Adipocyte (in vitro differentiated cells): ENCODE results near the gene SORBS2.

Source experiments
- DNase-seq: peaks from one replicate; pipeline ENCODE4 v3.0.0-alpha.2; 2015; ENCODE audit warnings: low read depth
- H3K27me3 ChIP-seq: replicated peaks from 2 replicates; pipeline ENCODE4 v1.7.0; 2013; ENCODE audit warnings: mild to moderate bottlenecking, low read length, moderate library complexity; ENCODE audit not compliant: control insufficient read depth, insufficient read depth
- H3K36me3 ChIP-seq: 2 replicates; pipeline ENCODE4 v1.7.0; 2013; ENCODE audit warnings: low read length, mild to moderate bottlenecking, moderate library complexity; ENCODE audit not compliant: control insufficient read depth, insufficient read depth, severe bottlenecking
- H3K4me1 ChIP-seq: 2 replicates; pipeline ENCODE4 v1.7.0; 2013; ENCODE audit warnings: mild to moderate bottlenecking, low read length, moderate library complexity; ENCODE audit not compliant: control insufficient read depth, insufficient read depth
- H3K4me3 ChIP-seq: 2 replicates; pipeline ENCODE4 v1.7.0; 2013; ENCODE audit warnings: mild to moderate bottlenecking, low read length, moderate library complexity
- H3K9ac ChIP-seq: 2 replicates; pipeline ENCODE4 v1.7.0; 2013; ENCODE audit warnings: mild to moderate bottlenecking, low read length, moderate library complexity
- H3K9me3 ChIP-seq: 2 replicates; pipeline ENCODE4 v1.7.0; 2013; ENCODE audit warnings: mild to moderate bottlenecking, low read length, moderate library complexity; ENCODE audit not compliant: control insufficient read depth

SORBS2 gene

DNA sequence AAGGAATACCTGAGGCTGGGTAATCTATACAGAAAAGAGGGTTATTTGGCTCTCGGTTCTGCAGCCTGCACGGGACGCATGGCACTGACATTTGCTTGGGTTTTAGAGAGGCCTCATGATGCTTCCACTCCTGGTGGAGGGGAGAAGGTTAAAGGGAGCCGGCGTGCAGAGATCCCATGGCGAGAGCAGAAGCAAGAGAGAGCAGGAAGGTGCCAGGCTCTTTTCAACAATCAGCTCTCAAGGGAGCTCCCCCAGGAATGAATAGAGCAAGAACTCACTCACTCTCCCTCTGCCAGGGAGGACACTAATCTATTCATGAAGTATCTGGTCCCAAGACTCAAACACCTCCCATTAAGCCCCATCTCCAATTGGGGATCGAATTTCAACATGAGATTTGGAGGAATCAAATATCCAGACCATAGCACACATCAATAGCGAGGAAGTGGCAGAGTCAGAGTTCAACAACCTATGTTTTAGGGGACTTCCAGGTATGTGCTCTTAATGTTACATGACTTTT lies 109.8 kb downstream of the SORBS2 start:
- H3K27me3 ChIP-seq = no peaks in the 10 kb centered on the region
- H3K9ac ChIP-seq = no peak overlapping the region
- peaks cover 5% of the 10 kb centered on the region for H3K4me1 ChIP-seq
- DNase-seq = no peak
- H3K36me3 ChIP-seq = no peaks in the 10 kb centered on the region
- no peak overlapping the region for H3K4me3 ChIP-seq
- H3K9me3 ChIP-seq = no peaks in the 10 kb centered on the region

DNA sequence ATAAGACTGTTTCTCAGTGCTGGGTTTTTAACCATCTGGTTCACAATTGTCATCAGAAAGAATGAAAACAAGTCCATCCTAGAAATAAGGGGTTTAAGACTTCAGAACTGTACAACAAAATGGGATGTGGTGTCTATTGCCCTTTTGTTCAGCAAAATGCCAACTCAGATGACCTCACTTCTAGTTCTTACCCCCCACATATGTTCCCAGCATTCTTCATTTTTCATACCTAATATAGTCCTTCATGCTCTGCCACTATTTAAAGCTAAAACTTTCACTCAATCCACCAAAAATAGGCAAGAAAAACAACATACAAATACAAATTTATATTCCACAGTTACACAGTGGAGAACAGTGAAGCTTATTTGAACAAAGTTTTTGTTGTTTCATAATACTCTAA lies 111.4 kb downstream of the SORBS2 start:
- Histone ChIP-seq H3K4me3 (no peak overlapping the region), H3K27me3 (no peaks in the 10 kb centered on the region), H3K9me3 (no peaks in the 10 kb centered on the region), H3K36me3 (no peaks in the 10 kb centered on the region), H3K9ac (no peak overlapping the region), H3K4me1 (peaks cover 3% of the 10 kb centered on the region)
- no peak for DNase-seq

DNA sequence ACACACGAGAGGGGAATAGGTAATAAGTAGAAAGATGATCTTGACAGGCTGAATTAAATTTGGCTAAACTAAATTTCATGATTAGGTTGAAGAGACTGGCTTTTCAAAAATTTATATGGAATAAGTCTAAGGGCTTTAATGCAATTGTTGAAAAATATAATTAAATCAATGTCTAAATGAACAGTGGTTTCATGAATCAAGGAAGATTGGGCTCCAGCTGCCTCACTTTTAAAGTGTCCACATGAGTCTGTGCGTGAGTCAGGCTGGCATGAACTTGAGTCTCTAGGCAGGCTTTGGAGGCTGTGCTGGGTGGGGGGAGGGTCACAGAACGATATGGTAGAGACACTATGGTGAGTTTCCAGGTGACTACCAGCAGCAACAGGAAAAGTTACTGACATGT lies 111.9 kb downstream of the SORBS2 start:
- no peak overlapping the region for H3K9ac ChIP-seq
- no peak for DNase-seq
- no peaks in the 10 kb centered on the region for H3K9me3 ChIP-seq

DNA sequence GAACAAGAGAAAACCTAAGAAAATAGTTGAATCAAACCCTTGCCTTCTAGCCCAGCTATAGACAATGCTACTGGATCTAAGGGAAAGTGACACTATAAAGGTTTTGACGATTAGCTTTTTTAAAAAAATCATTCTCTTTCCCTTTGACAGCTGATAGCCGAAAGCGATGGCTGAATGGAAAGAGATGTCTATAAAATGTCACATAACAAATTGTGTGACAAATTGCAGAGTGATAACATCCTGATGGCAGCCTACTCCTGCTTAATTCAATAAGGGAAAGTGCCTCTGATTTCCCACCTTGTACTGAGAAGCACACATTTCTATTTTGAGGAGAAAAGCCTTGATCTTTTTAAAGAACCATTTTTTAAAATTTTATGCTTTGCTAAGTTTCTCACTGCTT lies 114.5 kb downstream of the SORBS2 start:
- no peak overlapping the region for H3K9ac ChIP-seq
- H3K9me3 ChIP-seq = no peaks in the 10 kb centered on the region
- no peaks in the 10 kb centered on the region for H3K27me3 ChIP-seq
- H3K4me1 ChIP-seq = peaks cover 3% of the 10 kb centered on the region
- no peak overlapping the region for H3K4me3 ChIP-seq
- DNase-seq = no peak
- H3K36me3 ChIP-seq = no peaks in the 10 kb centered on the region

More for the DNA sequence above, 111.9 kb downstream of the SORBS2 start:
- H3K4me1 ChIP-seq = peaks cover 3% of the 10 kb centered on the region
- H3K27me3 ChIP-seq = no peaks in the 10 kb centered on the region
- H3K4me3 ChIP-seq = no peak overlapping the region
- no peaks in the 10 kb centered on the region for H3K36me3 ChIP-seq

DNA sequence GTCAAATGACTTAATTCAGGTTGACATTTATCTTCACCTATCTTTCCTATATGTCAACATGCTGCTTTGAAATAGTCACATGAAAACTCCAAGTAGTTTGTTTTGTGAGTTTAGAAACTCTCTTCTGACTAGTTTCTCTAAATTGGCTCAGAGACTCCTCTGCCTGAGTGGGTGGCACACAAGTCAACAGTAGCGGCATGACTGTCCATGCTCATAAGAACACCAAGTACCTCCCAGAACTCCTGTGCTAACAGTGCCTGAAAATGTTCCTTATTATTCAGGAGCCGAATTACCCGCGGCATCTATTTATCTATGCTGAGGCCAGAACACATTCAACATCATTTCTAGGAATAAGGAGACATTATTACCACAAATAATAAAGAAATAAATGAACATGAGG lies 116.3 kb downstream of the SORBS2 start:
- Histone ChIP-seq H3K9me3 (no peaks in the 10 kb centered on the region), H3K4me3 (no peak overlapping the region), H3K9ac (no peak overlapping the region), H3K27me3 (no peaks in the 10 kb centered on the region), H3K4me1 (peaks cover 3% of the 10 kb centered on the region), H3K36me3 (no peaks in the 10 kb centered on the region)
- no peak for DNase-seq

DNA sequence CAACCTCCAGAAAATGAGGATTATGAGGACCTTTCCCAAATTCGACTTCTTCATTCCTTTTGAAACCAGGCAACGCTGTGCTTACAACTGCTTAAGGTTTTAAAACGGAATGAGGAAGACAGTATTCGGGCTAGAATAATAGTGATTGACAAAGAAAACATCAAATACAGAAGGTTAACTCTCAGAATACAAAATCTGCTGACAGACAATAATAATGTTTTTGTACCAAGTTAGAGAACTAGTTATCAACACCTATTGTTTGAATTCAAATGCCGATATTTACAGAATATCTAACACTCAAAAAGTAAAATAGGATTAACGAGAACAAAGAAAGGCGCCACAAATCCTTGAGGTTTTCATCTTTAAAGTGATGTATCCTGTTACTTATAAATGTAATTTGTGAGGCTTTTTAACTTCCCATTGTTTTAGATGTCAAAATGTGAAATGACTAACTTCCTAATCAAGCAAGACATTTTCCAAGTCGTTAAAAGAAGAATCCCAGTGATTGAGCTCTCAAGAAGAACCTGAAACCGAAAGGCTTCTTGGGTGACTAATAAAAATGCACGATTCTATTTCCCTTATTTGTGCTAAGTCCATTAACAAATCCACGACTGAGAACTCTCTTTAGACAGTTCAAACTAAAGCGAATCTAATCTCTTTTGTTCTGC lies 118.3 kb downstream of the SORBS2 start:
- DNase-seq = no peak
- no peaks in the 10 kb centered on the region for H3K4me1 ChIP-seq
- no peak overlapping the region for H3K4me3 ChIP-seq
- H3K9ac ChIP-seq = no peak overlapping the region
- H3K9me3 ChIP-seq = no peaks in the 10 kb centered on the region
- no peaks in the 10 kb centered on the region for H3K36me3 ChIP-seq
- no peaks in the 10 kb centered on the region for H3K27me3 ChIP-seq

DNA sequence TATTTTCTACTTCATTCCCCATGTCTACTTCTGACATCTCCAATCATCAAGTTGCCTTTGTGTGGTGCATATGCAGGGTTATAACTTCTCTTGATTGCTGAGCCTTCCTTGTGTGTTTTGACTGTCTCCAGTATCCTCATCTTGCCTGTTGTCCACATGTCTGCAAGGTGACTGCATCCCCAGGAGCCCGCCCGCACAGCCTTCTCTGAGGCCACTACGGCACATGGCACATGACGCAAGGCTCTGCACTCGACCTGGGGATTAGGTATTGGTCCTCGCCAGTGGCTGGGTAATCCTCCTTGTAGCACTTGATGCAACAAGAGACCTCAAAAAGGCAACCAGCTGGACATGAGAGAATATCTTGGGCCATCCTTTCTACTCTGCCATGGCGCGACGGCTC lies 122.6 kb downstream of the SORBS2 start:
- no peaks in the 10 kb centered on the region for H3K36me3 ChIP-seq
- no peaks in the 10 kb centered on the region for H3K27me3 ChIP-seq
- H3K4me3 ChIP-seq = no peak overlapping the region
- no peaks in the 10 kb centered on the region for H3K9me3 ChIP-seq
- H3K4me1 ChIP-seq = peaks cover 14% of the 10 kb centered on the region
- no peak overlapping the region for H3K9ac ChIP-seq
- DNase-seq = no peak

DNA sequence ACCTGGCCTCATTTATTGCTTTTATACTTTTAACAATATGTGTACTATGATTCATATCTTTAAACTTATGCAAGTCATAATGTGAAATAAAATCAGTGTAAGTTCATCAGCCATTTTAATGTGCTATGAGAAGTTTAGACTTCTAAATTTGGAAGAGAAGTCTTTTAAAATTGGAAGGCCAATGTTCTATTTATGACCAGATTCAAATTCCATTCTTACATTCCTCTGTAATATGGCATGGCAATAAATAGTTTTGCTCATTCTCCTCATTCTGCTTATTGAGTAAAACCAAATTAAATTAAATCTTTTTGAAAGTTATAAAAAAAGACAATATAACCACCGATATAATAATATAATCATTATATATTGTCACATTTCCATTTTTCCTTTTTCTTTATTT lies 126.2 kb downstream of the SORBS2 start:
- no peaks in the 10 kb centered on the region for H3K36me3 ChIP-seq
- H3K4me3 ChIP-seq = no peak overlapping the region
- no peaks in the 10 kb centered on the region for H3K9me3 ChIP-seq
- DNase-seq = peak; percentile 52
- H3K9ac ChIP-seq = peak overlapping the region; percentile 11
- H3K4me1 ChIP-seq = peaks cover 28% of the 10 kb centered on the region
- H3K27me3 ChIP-seq = no peaks in the 10 kb centered on the region

DNA sequence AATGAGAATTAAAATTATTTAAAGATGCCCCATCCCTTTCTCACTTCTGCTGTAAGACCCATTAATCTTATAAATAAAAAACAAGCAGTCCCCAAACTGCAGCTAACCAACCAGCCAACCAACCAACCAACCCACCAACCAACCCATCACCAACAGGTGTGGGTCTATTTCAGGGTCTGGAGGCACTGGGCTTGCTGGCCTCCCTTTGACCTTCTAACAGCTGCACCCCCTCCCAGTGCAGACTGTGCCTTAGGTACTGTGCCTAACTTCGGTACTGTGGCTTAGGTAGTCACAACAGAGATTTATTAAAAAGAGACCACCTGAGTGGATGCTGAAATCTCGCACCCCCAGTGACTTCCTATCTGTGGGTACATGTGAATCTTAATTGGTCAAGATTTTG lies 128.1 kb downstream of the SORBS2 start:
- no peak overlapping the region for H3K9ac ChIP-seq
- no peaks in the 10 kb centered on the region for H3K27me3 ChIP-seq
- DNase-seq = no peak
- peaks cover 28% of the 10 kb centered on the region for H3K4me1 ChIP-seq
- H3K36me3 ChIP-seq = no peaks in the 10 kb centered on the region
- H3K4me3 ChIP-seq = no peak overlapping the region
- H3K9me3 ChIP-seq = no peaks in the 10 kb centered on the region

DNA sequence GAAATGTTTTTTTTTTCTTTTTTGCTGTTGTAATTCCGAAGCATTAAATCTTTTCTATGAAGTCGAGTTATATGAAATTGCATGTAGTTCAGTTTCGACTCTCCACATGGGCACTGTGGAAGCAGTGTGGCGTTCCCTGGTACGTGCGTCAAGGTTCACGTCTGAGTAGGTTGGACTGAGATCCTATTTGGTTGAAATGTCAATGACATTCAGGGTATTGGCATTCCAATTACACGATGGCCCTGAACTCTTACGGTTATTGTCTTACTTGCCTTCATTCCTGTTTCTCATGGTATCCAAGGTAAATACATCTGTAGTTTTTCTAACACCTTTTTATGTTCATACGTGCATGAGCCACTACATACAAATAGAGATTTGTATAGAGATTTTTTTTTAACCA lies 128.8 kb downstream of the SORBS2 start:
- no peaks in the 10 kb centered on the region for H3K36me3 ChIP-seq
- no peaks in the 10 kb centered on the region for H3K9me3 ChIP-seq
- H3K4me3 ChIP-seq = no peak overlapping the region
- peaks cover 28% of the 10 kb centered on the region for H3K4me1 ChIP-seq
- H3K27me3 ChIP-seq = no peaks in the 10 kb centered on the region
- H3K9ac ChIP-seq = no peak overlapping the region
- no peak for DNase-seq

DNA sequence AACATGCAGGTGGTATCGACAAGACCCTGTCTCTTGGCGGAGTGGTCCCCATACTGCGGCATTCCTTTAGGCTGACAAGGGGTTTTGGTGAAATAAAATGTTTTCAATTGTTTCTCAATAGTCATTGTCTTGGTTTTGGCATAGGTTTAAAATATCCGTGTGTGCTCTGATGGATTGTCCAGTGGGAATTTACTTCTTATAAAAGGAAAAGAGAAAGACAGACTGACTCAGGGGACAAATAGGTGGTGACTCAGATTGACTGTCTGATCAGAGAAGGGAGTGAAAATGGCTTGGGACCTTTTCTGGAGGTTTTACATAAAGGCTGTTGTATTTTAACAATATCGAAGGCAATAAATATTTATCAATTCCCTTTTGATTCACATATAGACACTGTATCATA lies 129.8 kb downstream of the SORBS2 start:
- no peaks in the 10 kb centered on the region for H3K9me3 ChIP-seq
- no peak overlapping the region for H3K4me3 ChIP-seq
- H3K9ac ChIP-seq = no peak overlapping the region
- peak; percentile 51 for DNase-seq
- H3K27me3 ChIP-seq = no peaks in the 10 kb centered on the region
- no peaks in the 10 kb centered on the region for H3K36me3 ChIP-seq
- H3K4me1 ChIP-seq = peaks cover 28% of the 10 kb centered on the region

DNA sequence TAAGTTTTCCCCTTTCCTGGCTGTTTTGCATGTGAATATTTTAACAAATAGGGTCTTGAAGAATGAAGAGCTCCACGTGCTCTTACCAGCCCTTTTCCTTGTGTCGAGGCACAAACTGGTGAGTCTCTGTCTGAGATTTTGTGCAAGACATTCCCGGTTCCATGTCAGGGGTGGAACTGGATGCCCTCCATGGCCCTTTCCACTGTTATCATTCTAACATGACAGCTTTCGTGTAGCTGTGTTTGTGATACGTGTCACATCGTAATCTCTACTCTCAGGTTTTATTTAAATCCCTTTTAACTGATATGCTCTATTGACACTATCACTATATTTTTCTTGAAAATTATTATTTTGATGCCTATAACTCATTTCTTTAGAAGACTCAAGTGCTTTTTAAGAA lies 130.4 kb downstream of the SORBS2 start:
- Histone ChIP-seq H3K4me1 (peaks cover 28% of the 10 kb centered on the region), H3K9ac (no peak overlapping the region), H3K27me3 (no peaks in the 10 kb centered on the region), H3K9me3 (no peaks in the 10 kb centered on the region), H3K4me3 (no peak overlapping the region), H3K36me3 (no peaks in the 10 kb centered on the region)
- no peak for DNase-seq
